Dermis microvascular lymphatic vessel endothelial cell (primary cell): ENCODE results near the gene LY6G5C. TPM values are rescaled to one million over a fixed set of nuclear protein-coding genes. Genes with fewer than 3 reads are reported as not detected.
A peak's percentile ranks its signal among the peaks of the same experiment; 100 is the strongest.

ENCODE experiments used
- DNase-seq, 2 donors: peaks; one replicate each; pipeline versions ENCODE4 v3.0.0 to v3.0.0-alpha.2; 2010; ENCODE audit warnings: low read depth in 2 of 2
- total RNA-seq: library from RNA; depleted of rRNA; stranded (reverse); fragments of >200 nt; gene quantifications from 2 replicates; pipeline ENCODE4 v1.2.1, GENCODE V29; 2014

The LY6G5C gene
- total RNA-seq, 1 donor from 2014 or later = 1.2 TPM

GRCh38 chr6:31642798-31643570, 37.9 kb downstream of the LY6G5C start:
- no peak for DNase-seq

GRCh38 chr6:31641370-31641769, 39.5 kb downstream of the LY6G5C start:
- DNase-seq = no peak

GRCh38 chr6:31640612-31641011, 40.3 kb downstream of the LY6G5C start:
- no peak for DNase-seq

- DNase-seq = peak in 1 of 2 donors; percentile 34
Measured at GRCh38 chr6:31639449-31639861, 41.4 kb downstream of the LY6G5C start.

GRCh38 chr6:31639043-31639442, 41.8 kb downstream of the LY6G5C start:
- DNase-seq = no peak

GRCh38 chr6:31636698-31637596, 43.9 kb downstream of the LY6G5C start:
- DNase-seq = no peak

- no peak for DNase-seq
Measured at GRCh38 chr6:31634969-31635575, 45.8 kb downstream of the LY6G5C start.

GRCh38 chr6:31634131-31634530, 46.7 kb downstream of the LY6G5C start:
- DNase-seq = no peak

GRCh38 chr6:31633447-31633846, 47.4 kb downstream of the LY6G5C start:
- no peak for DNase-seq

- no peak for DNase-seq
Measured at GRCh38 chr6:31632279-31632946, 48.5 kb downstream of the LY6G5C start.

- DNase-seq = no peak
Measured at GRCh38 chr6:31631681-31632278, 49.1 kb downstream of the LY6G5C start.

GRCh38 chr6:31631209-31631608, 49.7 kb downstream of the LY6G5C start:
- DNase-seq = no peak

GRCh38 chr6:31630177-31630934, 50.5 kb downstream of the LY6G5C start:
- DNase-seq = no peak

- no peak for DNase-seq
Measured at GRCh38 chr6:31629014-31629413, 51.9 kb downstream of the LY6G5C start.

GRCh38 chr6:31627690-31628287, 53.1 kb downstream of the LY6G5C start:
- DNase-seq = no peak

GRCh38 chr6:31626952-31627351, 53.9 kb downstream of the LY6G5C start:
- no peak for DNase-seq
